Endothelial cell of umbilical vein (primary cell): ENCODE measurements around the gene CSNK2A3. TPM values are rescaled to one million over a fixed set of nuclear protein-coding genes. Genes with fewer than 3 reads are reported as not detected.

ENCODE experiments used
- BruUV-seq: library from RNA; stranded (reverse); fragments of 400-500 nt; replicated peaks from 2 replicates; lab custom pipeline; 2021; lab: Mats Ljungman, UMichigan
- CTCF ChIA-PET: fragments of 300-600, 350-600 bp; sonication (Branson Sonifier 250); formaldehyde crosslinking; loops from one replicate; lab custom pipeline; 2021; ENCODE audit warnings: antibody characterized with exemption, inconsistent platforms; lab: Charles Lee
- POLR2A ChIA-PET: fragments of 300-600, 350-600 bp; sonication (Branson Sonifier 250); formaldehyde crosslinking; loops from one replicate; lab custom pipeline; 2021; ENCODE audit warnings: antibody characterized with exemption, inconsistent platforms; lab: Charles Lee
- DNase-seq: peaks from one replicate; pipeline ENCODE4 v3.0.0-alpha.2; 2011; ENCODE audit warnings: low read depth, low spot score
- FAIRE-seq: peaks from 2 replicates; lab custom pipeline; 2011; peaks lifted over from hg19 to GRCh38; lab: Jason Lieb, UNC
- H2AFZ ChIP-seq: 2 replicates; pipeline ENCODE4 v1.6.0; 2012; ENCODE audit warnings: low read depth, low read length, control low read depth, inconsistent platforms
- H3K27ac ChIP-seq: 2 replicates; pipeline ENCODE4 v1.5.1; 2011; ENCODE audit warnings: low read depth, mild to moderate bottlenecking, control low read depth, low read length, moderate library complexity; ENCODE audit not compliant: insufficient read depth
- H3K27me3 ChIP-seq, 2 experiments: 2 replicates each; pipeline versions ENCODE4 v1.6.0 to v1.6.1; 2011; ENCODE audit warnings: low read length in 2 of 2, mixed read lengths in 1 of 2; ENCODE audit not compliant: control insufficient read depth in 2 of 2, insufficient read depth in 2 of 2
- H3K36me3 ChIP-seq, 2 experiments: 2 replicates in 1 of 2; 3 replicates in 1 of 2; pipeline ENCODE4 v1.5.1; 2011; ENCODE audit warnings: low read length in 2 of 2, mild to moderate bottlenecking in 1 of 2, moderate library complexity in 1 of 2; ENCODE audit not compliant: control insufficient read depth in 2 of 2, insufficient read depth in 2 of 2; ENCODE audit errors: extremely low read depth in 1 of 2
- H3K4me1 ChIP-seq: 3 replicates; pipeline ENCODE4 v1.5.1; 2011; ENCODE audit warnings: mild to moderate bottlenecking, low read length; ENCODE audit not compliant: control insufficient read depth, insufficient read depth; ENCODE audit errors: extremely low read depth
- H3K4me2 ChIP-seq: 2 replicates; pipeline ENCODE4 v1.6.1; 2011; ENCODE audit warnings: low read length, control low read depth, mixed read lengths; ENCODE audit not compliant: insufficient read depth
- H3K4me3 ChIP-seq, 3 experiments: fragments of 200-600 bp in 1 of 3; sonication (generic), shearing (Covaris generic) in 1 of 3; replicated peaks in 1 of 3; 2 replicates each; pipeline ENCODE4 v1.5.1; 2011 to 2016; ENCODE audit warnings: control low read depth in 3 of 3, low read length in 3 of 3, mild to moderate bottlenecking in 2 of 3, inconsistent platforms in 1 of 3, low read depth in 1 of 3, moderate library complexity in 1 of 3; ENCODE audit not compliant: insufficient read depth in 1 of 3
- H3K79me2 ChIP-seq: 2 replicates; pipeline ENCODE4 v1.6.0; 2012; ENCODE audit warnings: low read length, inconsistent platforms; ENCODE audit not compliant: control insufficient read depth, insufficient read depth
- H3K9ac ChIP-seq: replicated peaks from 2 replicates; pipeline ENCODE3; 2011; ENCODE audit warnings: low read length, control low read depth; ENCODE audit not compliant: insufficient read depth; ENCODE audit errors: extremely low read depth
- H3K9me1 ChIP-seq: replicated peaks from 3 replicates; pipeline ENCODE4 v1.6.0; 2011; ENCODE audit warnings: mild to moderate bottlenecking, low read length; ENCODE audit not compliant: control insufficient read depth, insufficient read depth; ENCODE audit errors: extremely low read depth
- H3K9me3 ChIP-seq: replicated peaks from 2 replicates; pipeline ENCODE4 v1.5.1; 2012; ENCODE audit warnings: low read length, inconsistent platforms; ENCODE audit not compliant: control insufficient read depth, insufficient read depth
- H4K20me1 ChIP-seq: replicated peaks from 2 replicates; pipeline ENCODE3; 2011; ENCODE audit warnings: mild to moderate bottlenecking, low read length; ENCODE audit not compliant: control insufficient read depth, insufficient read depth; ENCODE audit errors: extremely low read depth
- EZH2 ChIP-seq: IDR thresholded peaks from 2 replicates; pipeline ENCODE4 v1.6.1; 2012; ENCODE audit warnings: borderline replicate concordance, low read depth, mild to moderate bottlenecking, moderate library complexity, low read length, inconsistent platforms; ENCODE audit not compliant: severe bottlenecking
- FOS ChIP-seq: IDR thresholded peaks from 2 replicates; pipeline ENCODE4 v1.6.1; 2011; ENCODE audit warnings: mild to moderate bottlenecking, low read length, moderate library complexity, borderline replicate concordance; ENCODE audit not compliant: insufficient read depth
- GATA2 ChIP-seq: IDR thresholded peaks from 2 replicates; pipeline ENCODE4 v1.7.0; 2011; ENCODE audit warnings: low read depth, mild to moderate bottlenecking, moderate library complexity, mixed read lengths, low read length; ENCODE audit not compliant: insufficient read length, insufficient read depth
- JUN ChIP-seq: IDR thresholded peaks from 2 replicates; pipeline ENCODE4 v1.6.1; 2011; ENCODE audit warnings: borderline replicate concordance, low read depth; ENCODE audit not compliant: insufficient read length, insufficient read depth
- MAX ChIP-seq: IDR thresholded peaks from 2 replicates; pipeline ENCODE4 v1.6.1; 2011; ENCODE audit not compliant: insufficient read depth, insufficient read length
- MYC ChIP-seq: IDR thresholded peaks from one replicate; pipeline ENCODE4 v1.6.1; 2011; ENCODE audit warnings: mild to moderate bottlenecking, low read depth, low read length
- POLR2A ChIP-seq: IDR thresholded peaks from 2 replicates; pipeline ENCODE4 v1.6.1; 2012; ENCODE audit warnings: low read depth, mild to moderate bottlenecking, control low read depth, low read length
- POLR2AphosphoS5 ChIP-seq: IDR thresholded peaks from 2 replicates; pipeline ENCODE4 v1.6.1; 2012; ENCODE audit warnings: low read depth, mild to moderate bottlenecking, control low read depth, low read length, moderate library complexity; ENCODE audit not compliant: insufficient read depth
- dilution Hi-C: fragments of 300-500 bp; cut with MboI; formaldehyde crosslinking; loops from one replicate; pipeline ENCODE4 v1.15.0; 2019; ENCODE audit warnings: low sequenced_read_pairs; ENCODE audit not compliant: extremely low pct_ligation_motif_present
- intact Hi-C: fragments of 100-400 bp; cut with micrococcal nuclease; formaldehyde crosslinking; loops from one replicate; pipeline ENCODE4 v1.10.0; 2022
- polyA plus RNA-seq, 4 experiments: library from polyadenylated mRNA; depleted of rRNA in 3 of 4; stranded (reverse) in 3 of 4; unstranded in 1 of 4; fragments of >200 nt; gene quantifications; 2 replicates each; pipeline versions ENCODE4 v1.2.1 to v1.2.3, GENCODE V29; 2011 to 2012; ENCODE audit warnings: missing spikeins in 1 of 4
- total RNA-seq: library from RNA; stranded (reverse); gene quantifications from 2 replicates; pipeline ENCODE4 v1.2.3, GENCODE V29; 2021
- TF ChIP-seq, protein P1 (sequence below), 2 donors: IDR thresholded peaks; 1 replicate in 1 of 2; 2 replicates in 1 of 2; pipeline ENCODE4 v1.5.1; 2011; ENCODE audit warnings: low read length in 2 of 2, mild to moderate bottlenecking in 2 of 2, moderate library complexity in 2 of 2, control low read depth in 1 of 2, inconsistent platforms in 1 of 2, low read depth in 1 of 2; ENCODE audit not compliant: insufficient read depth in 1 of 2; ENCODE audit errors: extremely low read depth in 1 of 2

Gene CSNK2A3
- total and polyA plus RNA-seq, 2 donors (not counting 3 experiments of a cell fraction or from before 2014, with no cell fraction given): 0.41 TPM; not detected in 1

DNA sequence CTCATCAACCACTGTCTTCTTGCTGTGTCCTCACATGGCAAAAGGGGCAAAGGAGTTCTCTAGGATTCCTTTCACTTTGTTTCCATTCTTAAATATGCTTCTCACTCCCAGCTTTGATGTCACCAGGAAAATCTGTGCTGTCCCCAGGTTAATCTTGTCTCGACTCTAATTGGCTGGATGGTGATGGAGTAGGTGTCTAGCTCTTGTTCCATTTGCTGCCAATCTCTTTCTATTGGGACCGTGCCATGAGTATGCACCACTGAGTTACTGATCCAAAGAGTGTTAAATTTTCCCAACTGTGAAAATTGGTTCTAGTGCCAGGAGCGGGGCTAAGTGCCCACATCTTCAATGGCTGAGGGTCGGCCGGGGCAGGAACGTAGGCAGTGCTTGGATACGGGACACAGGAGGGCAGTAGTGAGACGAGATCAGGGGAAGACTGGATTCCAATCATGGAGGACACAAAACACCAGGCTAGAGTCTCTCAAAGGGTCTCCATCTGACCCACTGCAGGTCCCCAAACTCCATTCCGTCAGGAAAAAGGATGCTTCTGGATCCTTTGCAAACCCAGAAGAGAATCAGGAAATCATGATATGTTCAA lies 47.7 kb upstream of the CSNK2A3 start:
- no TSS peak for BruUV-seq
- no peaks in the 10 kb centered on the region for H3K9me1 ChIP-seq
- no peak overlapping the region for H2AFZ ChIP-seq
- no peak overlapping the region for H3K4me3 ChIP-seq
- H3K27ac ChIP-seq: no peak overlapping the region
- H3K4me1 ChIP-seq: no peaks in the 10 kb centered on the region
- ChIA-PET CTCF (interaction anchor here (1.6 kb wide), 1 partner anchor 9 kb away, joined by 3 read pairs; no protein-coding TSS in a partner anchor), POLR2A (no interaction called here)
- H3K9ac ChIP-seq: no peak overlapping the region
- no peaks in the 10 kb centered on the region for H3K36me3 ChIP-seq
- H4K20me1 ChIP-seq: no peaks in the 10 kb centered on the region
- no peak for DNase-seq
- H3K27me3 ChIP-seq: peaks cover under 1 to 10% of the 10 kb centered on the region in 2 experiments
- intact Hi-C loops: loop anchor here (2.0 kb wide), 1 partner anchor 386 kb away; no protein-coding TSS in a partner anchor
- FAIRE-seq: no peak
- dilution Hi-C loops: no loop called here
- H3K9me3 ChIP-seq: no peaks in the 10 kb centered on the region
- H3K4me2 ChIP-seq: no peak overlapping the region
- no peaks in the 10 kb centered on the region for H3K79me2 ChIP-seq
- TF ChIP-seq, protein P1, sequence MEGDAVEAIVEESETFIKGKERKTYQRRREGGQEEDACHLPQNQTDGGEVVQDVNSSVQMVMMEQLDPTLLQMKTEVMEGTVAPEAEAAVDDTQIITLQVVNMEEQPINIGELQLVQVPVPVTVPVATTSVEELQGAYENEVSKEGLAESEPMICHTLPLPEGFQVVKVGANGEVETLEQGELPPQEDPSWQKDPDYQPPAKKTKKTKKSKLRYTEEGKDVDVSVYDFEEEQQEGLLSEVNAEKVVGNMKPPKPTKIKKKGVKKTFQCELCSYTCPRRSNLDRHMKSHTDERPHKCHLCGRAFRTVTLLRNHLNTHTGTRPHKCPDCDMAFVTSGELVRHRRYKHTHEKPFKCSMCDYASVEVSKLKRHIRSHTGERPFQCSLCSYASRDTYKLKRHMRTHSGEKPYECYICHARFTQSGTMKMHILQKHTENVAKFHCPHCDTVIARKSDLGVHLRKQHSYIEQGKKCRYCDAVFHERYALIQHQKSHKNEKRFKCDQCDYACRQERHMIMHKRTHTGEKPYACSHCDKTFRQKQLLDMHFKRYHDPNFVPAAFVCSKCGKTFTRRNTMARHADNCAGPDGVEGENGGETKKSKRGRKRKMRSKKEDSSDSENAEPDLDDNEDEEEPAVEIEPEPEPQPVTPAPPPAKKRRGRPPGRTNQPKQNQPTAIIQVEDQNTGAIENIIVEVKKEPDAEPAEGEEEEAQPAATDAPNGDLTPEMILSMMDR (IDR thresholded peaks at IDR 0.05; ENCODE audit: extremely low read depth in 1 of 2, insufficient read depth in 1 of 2, low read depth in 1 of 2, low read length in 2 of 2): peak in 1 of 2 donors; percentile 20
- TF ChIP-seq MAX: no peak

DNA sequence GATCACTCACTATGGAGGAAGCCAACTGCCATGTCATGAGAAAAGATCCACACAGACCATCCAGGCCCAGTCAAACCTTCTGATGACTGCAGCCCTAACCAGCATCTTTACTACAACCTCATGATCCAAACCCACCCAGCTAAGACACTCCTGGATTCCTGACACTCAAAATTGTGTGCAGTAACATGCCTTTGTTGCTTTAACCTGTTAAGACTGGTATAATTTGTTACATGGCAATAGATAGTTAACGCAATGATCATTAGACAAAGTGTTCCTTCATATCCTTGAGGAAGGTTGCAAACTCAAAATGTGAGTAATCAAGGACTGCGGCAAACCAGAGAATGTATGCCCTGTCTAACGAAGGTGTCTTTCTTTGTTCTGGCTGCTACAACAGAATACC lies 47.1 kb upstream of the CSNK2A3 start:
- Histone ChIP-seq H3K4me2 (no peak overlapping the region), H3K27ac (no peak overlapping the region), H3K36me3 (no peaks in the 10 kb centered on the region), H3K9me1 (no peaks in the 10 kb centered on the region), H3K9ac (no peak overlapping the region), H3K79me2 (no peaks in the 10 kb centered on the region), H3K27me3 (peaks cover 2 to 10% of the 10 kb centered on the region in 2 experiments), H3K4me3 (no peak overlapping the region), H3K9me3 (no peaks in the 10 kb centered on the region), H3K4me1 (no peaks in the 10 kb centered on the region), H4K20me1 (no peaks in the 10 kb centered on the region), H2AFZ (no peak overlapping the region)
- TF ChIP-seq GATA2 (no peak), MAX (no peak), POLR2AphosphoS5 (no peak), MYC (no peak), FOS (no peak), POLR2A (no peak), EZH2 (no peak), JUN (no peak)
- TF ChIP-seq, protein P1 (IDR thresholded peaks at IDR 0.05; ENCODE audit: extremely low read depth in 1 of 2, insufficient read depth in 1 of 2, low read depth in 1 of 2, low read length in 2 of 2): no peak
- ChIA-PET CTCF (no interaction called here), POLR2A (no interaction called here)
- DNase-seq (no peak), FAIRE-seq (no peak)
- dilution Hi-C loops (no loop called here), intact Hi-C loops (loop anchor here (2.0 kb wide), 1 partner anchor 387 kb away; no protein-coding TSS in a partner anchor)
- no TSS peak for BruUV-seq
